ENCODE data around the gene MBD6.

MBD6 gene

DNA sequence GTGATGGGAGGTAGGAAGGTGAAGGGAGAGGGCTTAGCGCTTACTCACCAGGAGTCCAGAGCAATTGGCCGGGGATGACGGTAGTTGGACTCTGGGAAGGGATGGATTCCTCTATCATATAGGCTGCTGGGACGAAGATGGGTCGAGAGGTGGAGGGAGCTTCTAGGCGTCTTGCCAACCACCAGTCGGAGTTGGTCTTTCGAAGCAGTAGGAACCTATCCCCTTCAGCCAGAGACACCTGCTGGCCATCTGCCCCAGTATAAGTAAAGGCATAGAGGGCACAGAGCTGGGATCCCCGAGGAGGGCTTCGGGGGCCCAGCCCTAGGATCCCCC is 43.6 kb upstream of the MBD6 start:
- H3K27ac Mint-ChIP-seq (ENCODE audit: low read depth) = peak overlapping the region; percentile 97
- peaks cover 51% of the 10 kb centered on the region for H3K36me3 Mint-ChIP-seq (ENCODE audit: insufficient read depth)
- H3K27me3 Mint-ChIP-seq = no peaks in the 10 kb centered on the region
- no peaks in the 10 kb centered on the region for H3K9me3 Mint-ChIP-seq
- DNase-seq (ENCODE audit: low spot score in 2 of 2) = no peak
- no peak for ATAC-seq (replicated peaks; ENCODE audit: extremely low read depth, poor library complexity, severe bottlenecking)
- H3K4me3 Mint-ChIP-seq = peak overlapping the region; percentile 96
- peaks cover 70% of the 10 kb centered on the region for H3K4me1 Mint-ChIP-seq

DNA sequence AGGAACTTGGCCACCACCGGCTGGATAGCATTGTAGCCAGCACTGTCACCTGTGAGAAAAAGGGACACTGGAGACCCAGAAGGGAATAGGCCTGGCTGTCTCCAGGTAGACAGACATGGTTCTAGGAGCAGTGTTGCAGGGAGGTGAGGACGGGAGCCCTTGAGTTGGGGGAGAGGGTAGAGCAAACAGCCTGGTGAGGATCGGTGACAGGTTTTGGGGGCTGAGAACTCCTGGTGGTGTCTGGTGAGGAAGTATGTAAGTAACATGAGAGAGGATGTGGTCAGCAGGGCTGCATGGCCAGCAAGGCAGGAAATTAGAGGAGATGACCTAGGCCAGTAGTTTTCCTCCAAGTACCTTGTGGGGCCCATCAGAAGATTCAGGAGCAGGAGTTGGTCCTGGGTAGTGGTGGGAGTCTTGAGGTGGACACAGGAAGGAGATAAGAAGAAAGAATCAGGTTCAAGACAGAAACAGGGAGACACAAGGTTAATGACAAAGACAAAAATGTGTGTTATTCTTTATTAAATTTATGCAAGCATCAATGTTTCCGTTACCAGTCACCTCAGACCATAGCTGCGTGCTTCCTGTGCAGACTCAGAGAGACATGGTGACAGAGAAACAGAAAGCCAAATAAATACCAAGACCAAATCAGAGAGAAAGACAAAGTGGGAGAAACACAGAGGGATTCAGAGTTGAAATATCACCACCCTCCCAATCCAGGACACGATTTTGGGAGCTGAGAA is 43.1 kb upstream of the MBD6 start, which contains the start of gene ARHGAP9:
ARHGAP9 (minus strand) TSS at position 491 of the 740 bp plus-strand sequence; CDS start at position 31, 460 bp downstream.
- H3K9me3 Mint-ChIP-seq = no peaks in the 10 kb centered on the region
- peak within 1 kb of the TSS; percentile 97 for H3K27ac Mint-ChIP-seq (ENCODE audit: low read depth)
- no peaks in the 10 kb centered on the region for H3K27me3 Mint-ChIP-seq
- H3K36me3 Mint-ChIP-seq (ENCODE audit: insufficient read depth) = peaks cover 46% of the 10 kb centered on the region
- ATAC-seq (replicated peaks; ENCODE audit: extremely low read depth, poor library complexity, severe bottlenecking) (peak; percentile 77), DNase-seq (ENCODE audit: low spot score in 2 of 2) (peak in 1 of 2 donors; percentile 70)
- peaks cover 65% of the 10 kb centered on the region for H3K4me1 Mint-ChIP-seq
- H3K4me3 Mint-ChIP-seq = peak within 1 kb of the TSS; percentile 96

DNA sequence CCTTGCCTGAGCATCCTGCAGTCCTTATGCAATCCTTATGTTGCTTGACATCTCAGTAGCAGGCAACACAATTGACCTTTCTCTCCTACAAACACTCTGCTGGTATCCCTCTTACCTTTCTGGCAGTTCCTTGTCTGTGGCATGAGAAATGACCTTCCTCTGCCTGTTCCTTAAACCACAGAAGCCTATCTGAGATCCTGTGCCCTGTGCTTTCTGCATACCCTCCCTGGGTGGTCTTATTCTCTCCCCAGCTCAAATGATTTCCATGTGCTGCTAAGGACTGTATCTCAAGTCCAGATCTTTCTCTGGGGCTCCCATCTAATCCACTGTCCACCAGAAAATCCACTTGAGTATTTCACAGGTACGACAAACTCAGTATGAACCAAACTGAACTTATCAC is 41.0 kb upstream of the MBD6 start:
- no peak for ATAC-seq (replicated peaks; ENCODE audit: extremely low read depth, poor library complexity, severe bottlenecking)
- no peaks in the 10 kb centered on the region for H3K27me3 Mint-ChIP-seq
- no peaks in the 10 kb centered on the region for H3K9me3 Mint-ChIP-seq
- H3K4me3 Mint-ChIP-seq = peak overlapping the region; percentile 58
- H3K4me1 Mint-ChIP-seq = peaks cover 53% of the 10 kb centered on the region
- no peak for DNase-seq (ENCODE audit: low spot score in 2 of 2)
- H3K27ac Mint-ChIP-seq (ENCODE audit: low read depth) = peak overlapping the region; percentile 97
- peaks cover 31% of the 10 kb centered on the region for H3K36me3 Mint-ChIP-seq (ENCODE audit: insufficient read depth)

DNA sequence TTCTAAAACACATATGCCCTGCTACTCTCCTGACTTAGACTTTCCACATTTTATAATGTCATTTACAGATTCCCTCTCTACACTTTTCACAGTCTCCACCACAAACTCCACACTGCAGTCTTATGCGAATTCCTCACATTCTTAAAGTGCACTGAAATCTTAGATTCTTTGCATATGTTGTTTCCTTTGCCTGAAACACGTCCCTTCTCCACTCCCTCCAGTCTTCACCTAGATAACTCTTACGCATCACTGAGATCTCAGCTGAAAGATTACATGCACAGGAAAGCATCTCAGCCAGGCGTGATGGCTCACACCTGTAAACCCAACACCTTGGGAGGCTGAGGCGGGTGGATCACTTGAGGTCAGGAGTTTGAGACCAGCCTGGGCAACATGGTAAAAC is 39.2 kb upstream of the MBD6 start:
- DNase-seq (ENCODE audit: low spot score in 2 of 2) (no peak), ATAC-seq (replicated peaks; ENCODE audit: extremely low read depth, poor library complexity, severe bottlenecking) (no peak)
- peaks cover 45% of the 10 kb centered on the region for H3K4me1 Mint-ChIP-seq
- no peak overlapping the region for H3K4me3 Mint-ChIP-seq
- H3K9me3 Mint-ChIP-seq = no peaks in the 10 kb centered on the region
- H3K27me3 Mint-ChIP-seq = no peaks in the 10 kb centered on the region
- peak overlapping the region; percentile 8 for H3K27ac Mint-ChIP-seq (ENCODE audit: low read depth)
- H3K36me3 Mint-ChIP-seq (ENCODE audit: insufficient read depth) = peaks cover 23% of the 10 kb centered on the region

DNA sequence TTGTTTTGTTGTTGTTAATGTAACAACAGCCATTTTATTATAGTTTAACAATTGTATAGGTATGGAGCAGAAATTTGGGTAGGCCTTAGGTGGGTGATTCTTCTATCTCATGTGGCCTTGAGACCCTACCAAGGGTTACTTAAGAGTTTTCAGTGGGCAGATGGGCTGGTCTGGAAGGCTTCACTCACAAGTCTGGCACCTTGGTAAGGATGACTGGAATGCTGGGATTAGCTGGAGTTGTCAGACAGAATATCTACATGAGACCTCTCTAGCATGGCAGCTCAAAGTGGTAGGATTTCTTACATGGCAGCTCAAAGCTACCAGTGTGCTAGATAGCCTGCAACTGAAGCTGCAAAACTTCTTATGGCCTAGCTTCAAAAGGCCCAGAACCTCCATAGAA is 36.9 kb upstream of the MBD6 start:
- no peak for ATAC-seq (replicated peaks; ENCODE audit: extremely low read depth, poor library complexity, severe bottlenecking)
- Mint-ChIP-seq H3K27me3 (no peaks in the 10 kb centered on the region), H3K4me3 (no peak overlapping the region), H3K9me3 (no peaks in the 10 kb centered on the region), H3K27ac (ENCODE audit: low read depth) (no peak overlapping the region), H3K4me1 (peaks cover 34% of the 10 kb centered on the region), H3K36me3 (ENCODE audit: insufficient read depth) (peaks cover 26% of the 10 kb centered on the region)
- no peak for DNase-seq (ENCODE audit: low spot score in 2 of 2)

DNA sequence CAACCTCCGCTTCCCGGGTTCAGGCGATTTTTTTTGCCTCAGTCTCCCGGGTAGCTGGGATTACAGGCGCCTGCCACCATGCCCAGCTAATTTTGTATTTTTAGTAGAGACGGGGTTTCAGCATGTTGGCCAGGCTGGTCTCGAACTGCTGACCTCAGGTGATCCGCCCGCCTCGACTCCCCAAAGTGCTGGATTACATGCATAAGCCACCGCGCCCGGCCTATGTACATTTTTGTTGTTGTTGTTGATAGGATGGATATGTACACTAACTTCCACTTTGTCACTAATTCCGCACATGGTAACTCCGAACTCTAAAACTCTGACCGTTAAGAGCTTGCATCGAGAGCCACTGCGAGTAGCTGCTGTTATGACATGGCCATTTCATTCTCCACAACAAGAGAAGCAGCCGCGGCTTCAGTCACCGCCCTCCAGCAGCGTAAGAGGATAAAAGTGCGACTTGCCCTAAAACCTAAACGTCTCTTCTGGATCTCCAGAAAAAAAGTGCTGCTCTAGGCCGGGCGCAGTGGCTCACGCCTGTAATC is 35.5 kb upstream of the MBD6 start:
- H3K9me3 Mint-ChIP-seq = no peaks in the 10 kb centered on the region
- H3K4me3 Mint-ChIP-seq = no peak overlapping the region
- peaks cover 38% of the 10 kb centered on the region for H3K36me3 Mint-ChIP-seq (ENCODE audit: insufficient read depth)
- H3K4me1 Mint-ChIP-seq = peaks cover 27% of the 10 kb centered on the region
- H3K27me3 Mint-ChIP-seq = no peaks in the 10 kb centered on the region
- DNase-seq (ENCODE audit: low spot score in 2 of 2) (no peak), ATAC-seq (replicated peaks; ENCODE audit: extremely low read depth, poor library complexity, severe bottlenecking) (no peak)
- peak overlapping the region; percentile 90 for H3K27ac Mint-ChIP-seq (ENCODE audit: low read depth)

DNA sequence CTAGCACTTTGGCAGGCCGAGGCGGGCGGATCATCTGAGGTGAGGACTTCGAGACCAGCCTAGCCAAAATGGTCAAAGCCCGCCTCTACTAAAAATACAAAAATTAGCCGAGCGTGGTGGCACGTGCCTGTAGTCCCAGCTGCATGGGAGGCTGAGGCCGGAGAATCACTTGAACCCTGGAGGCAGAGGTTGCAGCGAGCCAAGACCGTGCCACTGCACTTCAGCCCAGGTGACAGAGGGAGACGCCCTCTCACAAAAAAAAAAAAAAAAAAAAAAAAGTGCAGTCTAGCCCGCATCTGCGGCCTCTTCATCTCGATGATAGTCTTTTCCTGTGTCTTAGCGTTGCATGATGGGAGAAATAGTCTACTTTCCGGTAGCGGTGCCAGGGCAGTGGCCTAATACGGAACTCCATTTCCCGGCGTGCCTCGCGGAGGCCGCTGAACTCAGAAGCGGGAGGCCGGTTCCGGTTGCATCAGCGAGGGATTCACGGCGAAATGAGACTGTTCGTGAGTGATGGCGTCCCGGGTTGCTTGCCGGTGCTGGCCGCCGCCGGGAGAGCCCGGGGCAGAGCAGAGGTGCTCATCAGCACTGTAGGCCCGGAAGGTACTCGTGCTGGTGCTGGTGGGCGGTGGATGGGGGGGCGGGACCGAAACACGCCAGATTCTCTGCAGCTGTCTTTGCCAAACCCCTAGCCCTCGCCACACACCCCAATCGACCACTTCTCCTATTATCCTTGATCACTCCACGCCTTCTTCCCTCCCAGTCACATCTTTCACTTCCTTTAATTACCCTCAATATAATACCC is 34.8 kb upstream of the MBD6 start, which contains the start of gene MARS1:
MARS1 (plus strand) TSS at position 472 of the 805 bp plus-strand sequence; CDS start at position 495, 23 bp downstream.
- no peaks in the 10 kb centered on the region for H3K27me3 Mint-ChIP-seq
- ATAC-seq (replicated peaks; ENCODE audit: extremely low read depth, poor library complexity, severe bottlenecking) = peak; percentile 97
- H3K4me3 Mint-ChIP-seq = peak within 1 kb of the TSS; percentile 94
- peaks cover 43% of the 10 kb centered on the region for H3K36me3 Mint-ChIP-seq (ENCODE audit: insufficient read depth)
- DNase-seq (ENCODE audit: low spot score in 2 of 2) = peak; percentile 72 to 86
- H3K4me1 Mint-ChIP-seq = peaks cover 27% of the 10 kb centered on the region
- peak within 1 kb of the TSS; percentile 90 for H3K27ac Mint-ChIP-seq (ENCODE audit: low read depth)
- H3K9me3 Mint-ChIP-seq = no peaks in the 10 kb centered on the region

DNA sequence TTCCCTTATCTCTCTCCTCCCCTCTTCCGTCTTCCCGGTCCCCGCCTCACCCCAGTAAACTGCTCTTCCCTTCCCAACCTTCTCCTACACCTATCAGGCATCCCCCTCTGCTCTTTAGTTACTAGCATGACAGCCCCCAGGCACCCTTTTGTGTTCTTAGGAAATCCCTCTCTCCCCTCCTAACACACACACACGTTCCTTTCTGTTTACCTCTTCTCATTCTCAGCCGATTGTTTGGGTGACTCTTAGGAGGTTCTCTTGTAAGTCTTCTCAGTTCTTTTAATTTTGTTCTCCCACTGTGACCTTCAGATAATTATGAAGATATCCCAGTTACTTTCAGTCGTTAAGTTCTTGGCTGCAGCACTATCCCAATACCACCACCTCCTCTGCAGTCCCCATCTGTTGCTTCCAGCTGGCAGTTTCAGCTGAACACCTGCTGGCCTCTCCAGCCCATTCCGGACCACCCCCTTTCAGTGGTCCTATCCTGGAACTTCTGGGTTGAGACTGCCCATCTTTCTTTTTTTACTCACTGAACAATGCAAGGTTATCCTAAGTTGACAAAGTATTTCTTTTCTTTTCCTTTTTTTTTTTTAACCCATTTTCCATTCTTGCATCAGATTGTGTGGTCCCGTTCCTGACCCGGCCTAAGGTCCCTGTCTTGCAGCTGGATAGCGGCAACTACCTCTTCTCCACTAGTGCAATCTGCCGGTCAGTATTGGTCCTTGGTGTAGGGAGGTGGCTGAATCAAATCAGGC is 34.0 kb upstream of the MBD6 start:
- DNase-seq (ENCODE audit: low spot score in 2 of 2) (no peak), ATAC-seq (replicated peaks; ENCODE audit: extremely low read depth, poor library complexity, severe bottlenecking) (no peak)
- Mint-ChIP-seq H3K27ac (ENCODE audit: low read depth) (peak overlapping the region; percentile 90), H3K4me3 (peak overlapping the region; percentile 94), H3K36me3 (ENCODE audit: insufficient read depth) (peaks cover 46% of the 10 kb centered on the region), H3K4me1 (peaks cover 27% of the 10 kb centered on the region), H3K27me3 (no peaks in the 10 kb centered on the region), H3K9me3 (no peaks in the 10 kb centered on the region)

DNA sequence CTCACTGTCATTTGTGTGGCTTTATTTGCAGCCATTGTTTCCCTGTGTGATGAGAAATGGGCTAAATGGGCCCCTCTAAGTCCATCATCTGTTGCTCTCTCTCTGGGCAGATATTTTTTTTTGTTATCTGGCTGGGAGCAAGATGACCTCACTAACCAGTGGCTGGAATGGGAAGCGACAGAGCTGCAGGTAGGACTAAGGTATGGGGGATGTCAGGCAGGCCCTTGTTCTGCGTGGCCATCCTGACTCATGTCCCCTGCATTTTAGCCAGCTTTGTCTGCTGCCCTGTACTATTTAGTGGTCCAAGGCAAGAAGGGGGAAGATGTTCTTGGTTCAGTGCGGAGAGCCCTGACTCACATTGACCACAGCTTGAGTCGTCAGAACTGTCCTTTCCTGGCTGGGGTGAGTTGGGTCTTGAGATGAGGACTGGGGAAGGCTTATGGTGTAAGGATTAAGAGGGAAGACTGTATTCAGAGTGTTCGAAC is 33.4 kb upstream of the MBD6 start:
- H3K36me3 Mint-ChIP-seq (ENCODE audit: insufficient read depth) = peaks cover 49% of the 10 kb centered on the region
- H3K27me3 Mint-ChIP-seq = no peaks in the 10 kb centered on the region
- DNase-seq (ENCODE audit: low spot score in 2 of 2) (no peak), ATAC-seq (replicated peaks; ENCODE audit: extremely low read depth, poor library complexity, severe bottlenecking) (no peak)
- H3K4me1 Mint-ChIP-seq = peaks cover 27% of the 10 kb centered on the region
- H3K4me3 Mint-ChIP-seq = peak overlapping the region; percentile 94
- H3K9me3 Mint-ChIP-seq = no peaks in the 10 kb centered on the region
- H3K27ac Mint-ChIP-seq (ENCODE audit: low read depth) = peak overlapping the region; percentile 90

DNA sequence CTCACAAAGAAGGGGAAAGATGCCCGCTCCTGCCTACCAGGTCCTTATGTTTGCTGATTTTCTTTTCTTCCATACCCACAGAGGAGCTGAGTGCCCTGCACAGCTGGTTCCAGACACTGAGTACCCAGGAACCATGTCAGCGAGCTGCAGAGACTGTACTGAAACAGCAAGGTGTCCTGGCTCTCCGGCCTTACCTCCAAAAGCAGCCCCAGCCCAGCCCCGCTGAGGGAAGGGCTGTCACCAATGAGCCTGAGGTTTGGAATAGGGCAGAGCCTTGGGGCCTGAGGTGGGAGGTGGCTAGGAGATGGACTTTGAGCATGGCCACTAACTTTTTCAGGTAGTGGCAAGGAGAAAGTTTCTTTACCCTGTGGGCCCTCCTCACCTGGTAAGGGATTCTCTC is 32.5 kb upstream of the MBD6 start:
- DNase-seq (ENCODE audit: low spot score in 2 of 2) = no peak
- H3K27me3 Mint-ChIP-seq = no peaks in the 10 kb centered on the region
- no peaks in the 10 kb centered on the region for H3K9me3 Mint-ChIP-seq
- H3K4me1 Mint-ChIP-seq = peaks cover 27% of the 10 kb centered on the region
- H3K27ac Mint-ChIP-seq (ENCODE audit: low read depth) = no peak overlapping the region
- peaks cover 53% of the 10 kb centered on the region for H3K36me3 Mint-ChIP-seq (ENCODE audit: insufficient read depth)
- ATAC-seq (replicated peaks; ENCODE audit: extremely low read depth, poor library complexity, severe bottlenecking) = no peak
- H3K4me3 Mint-ChIP-seq = no peak overlapping the region

DNA sequence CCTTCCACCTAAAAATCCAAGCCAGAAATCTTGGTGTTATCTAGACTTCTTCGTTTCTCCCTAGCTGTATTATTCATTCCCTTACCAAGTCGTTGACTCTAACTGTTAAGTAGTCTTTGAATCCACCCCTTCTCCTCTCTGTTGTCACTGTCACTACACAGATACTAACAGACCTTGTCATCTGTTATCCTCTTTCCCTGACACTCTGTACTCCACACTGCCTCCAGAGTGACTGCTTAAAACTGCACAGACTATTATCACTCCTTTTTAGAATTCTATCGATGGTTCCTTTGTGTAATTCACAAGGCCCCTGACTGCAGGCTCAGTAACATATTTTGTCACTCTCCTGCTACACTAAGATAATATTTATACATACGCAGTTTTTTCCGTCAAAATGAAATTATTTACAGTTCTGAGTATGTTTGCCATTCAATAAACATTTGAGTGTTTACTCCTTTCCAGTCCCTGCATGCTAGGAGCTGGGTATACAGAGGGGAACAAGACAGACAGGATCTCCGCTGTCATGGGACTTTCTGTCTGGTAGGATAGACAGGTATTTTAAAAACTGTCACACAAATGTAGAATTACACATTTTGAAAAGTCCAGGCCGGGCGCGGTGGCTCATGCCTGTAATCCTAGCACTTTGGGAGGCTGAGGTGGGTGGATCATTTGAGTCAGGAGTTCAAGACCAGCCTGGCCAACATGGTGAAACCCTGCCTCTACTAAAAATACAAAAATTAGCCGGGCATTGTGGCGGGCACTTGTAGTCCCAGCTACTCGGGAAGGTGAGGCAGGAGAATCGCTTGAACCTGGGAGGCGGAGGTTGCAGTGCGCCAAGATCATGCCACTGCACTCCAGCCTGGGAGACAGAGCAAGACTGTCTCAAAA is 31.0 kb upstream of the MBD6 start:
- Mint-ChIP-seq H3K27ac (ENCODE audit: low read depth) (peak overlapping the region; percentile 1), H3K4me1 (peaks cover 27% of the 10 kb centered on the region), H3K36me3 (ENCODE audit: insufficient read depth) (peaks cover 54% of the 10 kb centered on the region), H3K27me3 (no peaks in the 10 kb centered on the region), H3K4me3 (no peak overlapping the region), H3K9me3 (no peaks in the 10 kb centered on the region)
- DNase-seq (ENCODE audit: low spot score in 2 of 2) (no peak), ATAC-seq (replicated peaks; ENCODE audit: extremely low read depth, poor library complexity, severe bottlenecking) (no peak)
